Measurements from ENCODE around the gene MBNL2. TPM values are rescaled to one million over a fixed set of nuclear protein-coding genes. Genes with fewer than 3 reads are reported as not detected.

MBNL2 gene
- total RNA-seq, 1 donor from 2014 or later, result 28.1 TPM

DNA sequence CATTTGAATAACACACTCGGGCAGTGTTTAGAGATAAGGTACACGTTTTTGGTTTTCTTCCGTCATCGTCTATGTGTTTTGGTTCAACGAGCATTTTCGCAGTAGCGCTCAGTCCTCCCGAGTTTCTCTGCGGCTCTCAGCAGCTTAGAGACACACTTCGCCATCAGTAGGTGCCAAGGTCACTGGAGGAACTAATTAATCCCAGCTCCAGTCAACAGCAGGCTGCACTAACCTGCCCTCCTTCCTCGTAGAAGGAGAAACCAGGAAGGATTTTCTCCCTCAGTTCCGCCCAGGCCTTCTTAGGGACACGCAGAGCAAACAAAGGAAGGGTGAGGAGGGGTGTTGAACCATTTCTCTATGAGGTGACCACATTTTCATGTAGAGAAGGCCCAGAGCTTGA, 12.6 kb downstream of the MBNL2 start:
- peak; percentile 72 for ATAC-seq

DNA sequence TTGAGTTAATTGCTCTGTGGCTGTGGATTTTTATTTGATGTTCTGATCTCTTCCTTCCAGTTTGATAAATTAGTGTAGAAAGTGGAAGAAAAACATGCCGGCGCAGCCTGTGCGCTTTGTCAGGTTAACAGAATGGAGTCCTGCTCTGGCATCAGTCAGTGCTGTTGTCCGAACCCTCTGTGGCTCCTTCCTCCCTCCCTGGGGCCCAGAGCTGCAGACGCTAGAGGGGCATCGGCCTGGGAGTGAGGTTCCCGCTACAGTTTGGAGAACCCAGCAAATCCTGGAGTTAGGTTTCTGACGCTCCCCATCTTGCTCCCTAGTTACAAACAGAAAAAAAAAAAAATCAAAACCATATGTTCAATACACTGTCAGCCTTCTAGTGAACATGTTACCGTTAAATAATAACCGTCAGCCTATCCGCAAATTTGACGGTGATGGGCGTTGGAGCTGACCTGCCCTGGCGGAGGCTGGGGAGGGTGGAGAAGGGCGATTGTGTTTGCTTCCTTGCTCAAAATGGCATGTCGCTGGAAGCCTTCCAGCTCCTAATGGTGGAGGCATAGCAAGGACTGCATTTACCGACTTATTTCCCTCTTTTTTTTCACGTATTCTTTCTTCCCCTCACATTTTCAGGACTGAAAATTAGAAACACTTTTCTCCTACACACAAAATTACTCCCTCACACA, 13.6 kb downstream of the MBNL2 start:
- ATAC-seq, result peak; percentile 46

DNA sequence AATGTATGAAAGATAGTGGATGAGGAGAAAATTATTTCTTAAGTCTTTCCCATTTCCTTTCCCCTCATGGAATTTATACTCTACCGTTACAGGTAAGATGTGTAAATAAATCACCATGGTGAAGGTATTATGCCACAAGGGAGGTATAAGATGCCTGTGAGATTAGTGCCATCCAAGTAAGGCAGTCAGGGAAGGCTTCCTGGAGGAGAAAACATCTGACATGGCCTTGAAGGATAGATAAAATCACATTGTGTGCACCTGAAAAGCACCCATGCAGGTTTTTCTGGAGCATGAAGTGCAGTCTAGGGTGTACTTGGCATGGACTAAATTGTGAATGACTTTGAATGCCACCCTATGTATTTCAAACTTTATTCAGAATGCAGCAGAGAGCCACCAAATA, 15.3 kb downstream of the MBNL2 start:
- ATAC-seq, result no peak

DNA sequence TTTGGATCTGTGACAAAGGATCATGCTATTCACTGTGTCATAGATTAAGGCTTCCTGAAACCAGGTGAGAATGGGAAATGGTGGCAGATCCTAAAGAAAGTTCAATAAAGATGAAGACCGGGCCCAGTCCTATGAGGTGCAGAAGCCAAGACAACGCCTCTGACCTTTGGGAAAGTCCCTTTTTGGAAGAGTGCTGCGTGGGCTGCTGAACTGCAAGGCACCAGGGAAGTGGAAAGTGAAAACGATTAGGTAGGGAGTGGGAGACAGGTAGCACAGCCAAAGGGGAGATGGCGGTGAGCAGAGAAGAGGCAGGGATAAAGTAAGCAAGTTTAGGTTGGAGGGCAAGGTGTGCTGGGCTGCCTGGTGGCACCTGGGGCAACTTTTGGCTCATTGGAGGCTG, 16.3 kb downstream of the MBNL2 start:
- no peak for ATAC-seq

DNA sequence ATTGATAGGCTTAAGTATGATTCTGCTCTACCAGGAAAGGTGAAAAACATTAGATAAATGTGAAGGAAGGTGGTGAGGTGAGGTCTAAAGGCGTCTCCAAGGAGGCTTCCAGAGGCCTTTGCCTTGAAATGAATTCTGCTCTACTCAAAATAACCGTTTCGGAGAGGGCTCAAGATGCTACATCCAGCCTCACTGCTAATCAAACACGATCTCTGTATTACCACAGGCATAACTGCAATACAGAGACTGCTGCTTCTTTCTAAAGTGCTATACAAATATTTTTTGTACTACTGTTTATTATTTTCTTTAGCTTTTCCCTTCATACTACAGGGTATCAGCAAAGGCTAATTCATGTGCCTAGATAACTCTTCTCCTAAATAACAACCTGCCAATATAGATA, 16.8 kb downstream of the MBNL2 start:
- no peak for ATAC-seq

DNA sequence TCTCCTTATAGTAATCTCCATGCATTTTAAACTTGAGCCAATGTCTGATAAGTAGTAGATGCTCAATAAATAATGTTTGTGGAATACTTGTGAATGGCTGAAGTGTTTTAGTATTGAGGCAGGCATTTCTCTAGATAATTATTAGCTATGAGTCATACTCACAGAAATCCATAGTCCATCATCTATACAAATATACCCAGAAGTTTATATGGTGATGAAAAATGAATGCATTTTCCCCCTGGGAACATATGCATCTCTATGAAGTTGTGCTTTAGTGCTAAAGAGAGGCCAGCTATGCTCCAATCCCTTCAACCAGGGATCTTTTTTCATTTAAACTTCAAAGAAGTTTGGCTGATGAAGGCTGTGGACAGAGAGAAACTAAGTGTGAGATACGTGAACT, 17.2 kb downstream of the MBNL2 start:
- ATAC-seq, result no peak

DNA sequence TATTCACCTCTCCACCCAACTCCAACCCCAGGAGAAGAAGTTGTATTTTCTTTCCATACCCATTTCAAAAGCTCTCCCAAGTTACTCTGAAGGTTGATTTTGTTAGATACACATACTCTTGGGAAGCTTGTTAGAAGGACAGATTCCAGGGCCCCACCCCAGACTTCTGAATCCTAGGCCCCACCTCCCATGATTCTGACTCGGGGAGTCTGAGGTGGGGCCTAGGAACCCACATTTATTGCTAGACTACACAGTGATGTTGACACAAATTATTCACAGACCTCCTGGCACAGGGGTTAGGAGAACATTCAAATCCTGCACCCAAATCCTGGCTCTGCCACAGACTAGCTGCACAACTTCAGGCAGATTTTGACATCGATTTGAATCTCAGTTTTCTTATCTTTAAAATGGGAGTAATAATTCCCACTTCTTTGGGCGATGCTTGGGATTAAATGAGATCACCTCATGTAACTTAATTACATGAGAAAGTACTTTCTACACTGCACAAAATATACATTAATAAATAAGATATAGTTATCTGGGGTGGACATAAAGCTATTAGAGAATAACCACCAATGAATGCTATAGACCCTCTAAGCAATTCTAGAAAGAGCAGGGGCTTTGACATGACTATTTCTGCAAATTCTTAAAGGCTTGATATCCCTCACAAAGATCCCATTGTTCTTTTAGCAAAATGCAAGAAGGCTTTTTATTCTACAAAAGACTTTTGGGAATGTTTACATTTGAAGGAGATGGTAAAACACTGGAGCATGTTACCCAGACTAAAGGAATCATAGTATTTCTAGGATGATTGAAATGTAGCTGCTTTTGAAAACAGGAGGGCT, 18.0 kb downstream of the MBNL2 start:
- ATAC-seq, result peak; percentile 36

DNA sequence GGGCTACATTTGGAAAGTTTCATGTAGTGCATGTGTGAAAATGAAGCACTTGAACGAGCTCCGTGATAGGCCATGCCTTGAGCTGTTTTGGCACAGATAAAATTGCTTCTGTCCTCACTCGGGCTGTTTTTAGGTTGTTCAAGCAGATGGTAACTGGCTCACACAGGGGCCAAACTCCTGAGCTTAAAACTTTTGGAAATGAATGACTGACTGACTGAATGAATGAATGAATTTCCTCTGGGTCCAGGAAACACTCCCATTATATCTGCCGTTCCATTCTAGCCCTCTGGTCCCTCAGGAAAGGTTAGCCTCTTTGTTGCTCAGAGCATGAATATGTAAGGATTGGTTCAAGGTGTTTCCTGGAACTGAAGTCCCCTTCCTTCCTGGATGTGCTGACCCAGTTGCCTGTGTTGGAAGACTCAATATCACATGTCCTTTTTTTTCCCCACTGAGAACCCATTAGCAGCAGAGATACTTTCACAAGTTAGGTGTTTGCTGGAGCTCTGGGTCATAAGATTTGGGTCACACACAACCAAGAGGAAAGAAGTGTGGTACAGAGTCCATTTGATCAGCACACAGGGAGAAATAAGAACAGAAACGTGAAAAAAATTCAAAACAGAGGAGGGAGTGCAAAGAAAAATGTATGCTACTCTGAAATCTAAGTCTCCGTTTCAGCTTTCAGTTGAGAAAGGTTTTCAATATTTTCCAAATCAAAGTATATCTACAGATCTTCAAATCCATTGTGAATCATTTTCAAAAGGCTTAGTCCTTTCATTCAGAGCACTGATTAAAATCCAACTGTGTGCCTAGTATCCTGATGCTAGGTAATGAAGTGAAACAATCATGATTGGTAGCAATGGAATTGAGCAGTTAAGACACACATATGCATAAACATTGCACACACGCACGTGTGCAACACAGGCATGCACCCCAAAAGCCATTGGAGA, 18.9 kb downstream of the MBNL2 start:
- no peak for ATAC-seq

DNA sequence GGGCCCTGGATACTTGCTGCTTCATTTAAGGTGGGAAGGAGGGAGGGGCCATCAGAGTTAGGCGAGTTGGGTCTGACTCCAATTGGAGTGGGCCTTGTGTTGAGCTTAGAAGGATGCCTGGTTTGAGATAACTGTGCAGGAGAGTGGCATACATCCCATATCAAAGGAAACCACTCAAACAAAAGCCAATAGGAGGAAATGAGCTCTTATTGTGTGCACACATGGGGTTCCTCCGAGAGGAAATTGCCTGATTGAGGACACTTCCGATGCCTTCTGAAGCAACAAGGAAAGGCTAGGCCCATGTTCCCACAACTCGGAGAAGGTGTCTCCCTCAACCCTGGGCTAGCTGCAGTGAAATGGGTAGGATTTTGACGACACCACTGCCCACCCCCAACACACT, 19.6 kb downstream of the MBNL2 start:
- no peak for ATAC-seq

DNA sequence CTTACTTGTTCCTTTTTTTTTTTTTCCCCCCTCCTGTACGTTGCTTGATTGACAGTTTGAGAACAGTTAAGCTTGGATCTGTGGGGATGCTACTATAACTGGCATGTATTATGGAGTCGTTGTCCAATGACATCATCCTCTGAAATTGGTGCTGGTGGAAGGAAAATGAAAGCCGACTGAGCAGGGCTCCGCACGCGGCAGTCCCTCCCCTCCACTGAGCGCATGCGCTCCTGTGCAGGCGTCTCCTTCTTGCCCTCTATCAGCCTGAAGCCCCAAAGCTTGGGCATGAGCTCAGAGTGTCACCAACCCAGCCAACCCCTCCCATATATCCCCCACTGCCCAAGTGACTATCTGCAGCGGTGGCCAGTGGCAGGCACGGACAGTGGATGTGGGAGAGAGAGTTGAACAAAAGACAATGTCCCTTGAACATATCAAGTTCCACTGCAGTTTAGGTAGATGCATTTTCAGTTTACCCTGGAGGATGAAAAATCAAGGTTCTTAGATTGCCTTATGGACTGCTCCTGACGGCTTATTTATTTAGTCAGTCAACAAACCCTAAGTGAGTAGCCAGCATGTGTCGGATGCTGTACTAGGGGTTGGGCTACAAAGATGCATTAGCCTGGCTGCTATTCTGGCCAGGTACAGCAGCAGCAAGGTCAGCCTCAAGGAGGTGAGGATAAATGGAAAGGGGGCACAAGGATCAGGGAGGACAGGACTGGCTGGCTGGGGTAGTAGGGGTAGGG, 20.8 kb downstream of the MBNL2 start:
- no peak for ATAC-seq

DNA sequence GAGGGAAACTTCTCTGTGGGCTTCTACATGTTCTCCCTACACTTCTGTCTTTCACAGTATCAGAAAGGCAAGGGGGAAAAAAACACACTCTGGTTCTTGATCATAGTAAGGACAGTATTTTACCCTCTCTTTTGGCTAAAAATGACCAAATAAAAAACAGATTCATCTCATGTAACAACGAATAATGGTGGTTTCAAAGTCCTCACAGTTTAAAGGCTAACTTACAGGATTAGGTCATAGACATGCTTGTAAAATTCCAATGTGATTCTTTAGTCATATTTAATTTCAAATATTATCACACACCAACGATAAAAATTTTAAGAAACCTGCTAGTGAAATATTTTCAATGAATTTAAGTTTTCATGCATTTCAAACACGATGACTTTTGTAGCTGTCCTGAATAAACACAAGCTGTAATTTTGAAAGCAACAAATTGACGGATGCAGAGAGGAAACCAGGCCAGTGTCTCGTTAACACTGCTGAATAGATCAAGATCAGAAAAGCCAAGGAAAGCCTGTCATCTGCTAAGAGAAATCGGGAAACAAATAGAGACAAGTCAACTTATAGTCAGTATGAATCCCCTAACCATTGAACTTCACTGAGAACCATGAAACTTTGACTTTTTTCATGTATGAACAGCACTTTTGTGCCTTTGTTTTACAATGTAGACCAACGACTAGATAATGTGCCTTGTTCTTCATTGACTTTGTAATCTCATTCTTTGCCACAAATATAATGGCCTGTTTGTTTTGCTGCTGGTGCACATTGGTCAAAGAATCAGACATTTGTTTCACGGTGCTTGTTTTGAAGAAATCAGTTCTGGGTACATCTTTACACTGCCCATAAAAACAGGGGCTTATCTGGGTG, 22.0 kb downstream of the MBNL2 start:
- ATAC-seq, result no peak

DNA sequence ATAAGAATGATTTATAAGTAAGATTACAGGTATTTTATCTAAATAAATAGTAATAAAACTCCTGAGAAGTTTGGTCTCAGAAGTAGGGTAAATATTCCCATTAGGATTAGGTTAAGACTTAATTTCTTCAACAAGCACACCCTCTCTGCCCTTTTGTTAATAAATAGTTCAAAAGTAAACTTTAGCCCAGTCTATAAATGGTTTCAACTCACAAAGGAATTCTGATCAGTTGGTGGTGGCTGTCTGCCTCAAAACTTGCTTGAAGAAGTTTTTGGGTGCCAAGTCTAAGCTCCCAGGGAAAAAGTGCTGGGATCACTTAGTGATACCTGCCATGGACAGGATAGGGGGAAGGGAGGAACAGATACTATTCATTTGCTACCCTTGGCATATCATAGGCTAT, 22.9 kb downstream of the MBNL2 start:
- no peak for ATAC-seq

DNA sequence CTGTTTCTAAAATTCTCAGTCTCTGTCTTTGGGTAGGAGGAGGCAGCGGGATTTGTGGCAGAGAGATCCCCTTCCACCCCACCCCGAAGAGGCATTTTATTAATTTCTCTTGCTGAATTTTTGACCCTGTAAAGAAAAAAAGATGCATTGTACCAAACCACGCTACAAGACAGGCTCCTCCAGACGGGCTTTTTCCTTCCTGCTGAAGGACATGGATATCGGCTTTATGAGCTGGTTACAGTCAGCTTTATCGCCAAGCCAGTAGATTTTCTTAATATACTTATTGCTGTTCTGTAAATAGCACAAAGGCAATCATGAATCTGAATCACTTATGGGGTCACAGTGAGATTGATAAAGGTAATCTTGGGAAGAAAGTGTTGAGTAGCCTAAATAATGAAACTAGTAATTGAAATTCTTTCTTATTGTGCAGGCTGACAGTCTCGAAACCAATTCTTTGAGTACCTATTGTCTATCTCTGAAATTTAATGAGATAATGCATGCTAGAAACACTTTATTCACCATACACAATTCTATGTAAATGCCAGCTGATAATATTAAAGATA, 24.5 kb downstream of the MBNL2 start:
- ATAC-seq, result no peak

DNA sequence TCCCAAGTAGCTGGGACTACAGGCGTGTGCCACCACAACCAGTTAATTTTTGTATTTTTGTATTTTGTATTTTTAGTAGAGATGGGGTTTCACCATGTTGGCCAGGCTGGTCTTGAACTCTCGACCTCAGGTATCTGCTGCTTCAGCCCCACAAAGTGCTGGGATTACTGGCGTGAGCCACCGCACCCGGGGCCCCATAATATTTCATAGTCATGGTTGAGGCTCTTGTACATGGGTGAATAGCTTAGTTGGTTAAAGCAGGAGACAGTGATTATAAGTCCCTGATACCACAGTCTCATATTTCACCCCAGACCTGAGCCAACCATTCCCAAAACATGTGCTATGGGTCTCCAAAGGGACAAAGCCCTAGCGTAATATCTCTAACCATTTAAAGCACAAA, 26.1 kb downstream of the MBNL2 start:
- ATAC-seq, result no peak

DNA sequence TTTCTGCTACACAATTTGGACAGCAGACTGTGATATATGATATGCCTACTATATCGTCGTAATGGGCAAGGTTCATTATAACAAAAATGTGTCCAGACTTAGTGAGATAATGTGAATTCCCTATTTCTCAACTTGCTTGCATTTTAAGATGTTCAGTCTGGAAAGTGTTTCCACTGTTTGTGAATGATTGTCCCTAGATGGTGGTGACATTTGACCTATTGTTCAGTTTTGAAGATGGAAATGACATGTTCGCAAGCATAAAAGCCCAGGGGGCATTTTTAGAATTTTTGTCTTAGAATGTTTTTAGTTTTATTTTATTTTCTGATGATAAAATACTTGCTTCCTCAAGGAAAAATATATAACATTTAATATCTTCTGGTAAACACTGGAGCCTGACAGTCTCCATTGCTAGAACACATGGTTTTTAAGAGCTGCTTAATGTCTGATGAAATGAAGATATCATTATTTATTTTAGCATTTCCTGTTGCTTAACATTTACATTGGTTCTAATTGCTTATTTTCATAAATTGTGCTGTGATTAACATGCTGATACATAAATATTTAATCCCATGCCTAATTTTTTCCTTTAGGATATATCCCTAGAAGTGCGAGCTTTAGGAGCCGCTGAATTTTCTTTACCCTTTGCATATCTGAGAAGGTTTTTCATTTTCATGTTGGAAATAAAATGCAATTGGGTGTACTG, 27.1 kb downstream of the MBNL2 start:
- no peak for ATAC-seq

DNA sequence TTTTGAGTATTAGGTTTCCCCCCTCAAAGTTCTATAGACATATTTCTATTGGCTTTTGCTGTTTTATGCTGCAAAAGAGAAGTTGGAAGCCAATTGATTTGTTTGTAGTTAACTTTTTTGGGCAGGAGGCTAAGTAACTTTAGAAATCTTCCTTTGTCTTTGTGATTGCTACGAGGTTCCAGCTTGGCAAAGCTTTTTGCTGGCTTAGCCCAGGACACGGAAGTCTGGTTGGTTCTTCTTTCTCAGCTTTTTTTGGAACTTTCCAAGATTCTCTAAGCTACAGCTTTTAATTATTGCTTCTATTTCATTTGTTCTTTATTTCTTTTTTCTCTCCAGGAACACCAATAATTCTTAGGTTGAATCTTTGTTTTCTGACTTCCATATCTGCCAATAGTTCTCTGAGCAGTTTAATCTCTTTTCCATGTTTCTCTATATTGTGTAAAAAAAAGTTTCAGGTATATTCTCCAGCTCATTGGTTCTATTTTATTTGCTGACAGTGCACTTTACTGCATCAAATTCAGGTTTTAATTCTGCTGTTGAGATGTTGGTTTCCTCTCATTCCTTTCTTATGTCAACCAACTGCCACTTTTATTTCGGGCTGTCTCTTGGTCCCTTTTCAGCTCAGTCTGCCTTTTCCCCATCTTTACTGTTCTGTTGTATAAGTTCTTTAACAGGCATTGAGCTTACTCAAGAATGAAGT, 27.8 kb downstream of the MBNL2 start:
- no peak for ATAC-seq

DNA sequence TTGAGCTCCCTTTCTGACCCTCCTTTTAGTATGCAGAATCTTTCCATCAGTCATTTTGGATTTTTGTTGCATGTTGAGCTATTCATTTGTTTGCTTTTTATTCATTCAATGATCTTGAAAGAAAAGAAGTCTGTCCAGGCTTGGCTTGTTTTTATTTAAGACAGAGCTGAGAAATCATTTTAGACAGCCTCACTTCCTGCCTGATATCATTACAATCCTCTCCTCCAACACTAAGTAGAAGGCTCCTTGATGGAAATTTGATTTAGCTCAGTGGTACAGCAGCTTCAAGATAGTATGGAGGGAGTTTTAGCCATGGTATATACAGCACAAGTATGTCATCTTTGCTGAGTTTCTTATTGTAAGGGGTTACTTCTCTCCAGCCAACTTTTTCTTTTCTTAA, 28.4 kb downstream of the MBNL2 start:
- ATAC-seq, result no peak

DNA sequence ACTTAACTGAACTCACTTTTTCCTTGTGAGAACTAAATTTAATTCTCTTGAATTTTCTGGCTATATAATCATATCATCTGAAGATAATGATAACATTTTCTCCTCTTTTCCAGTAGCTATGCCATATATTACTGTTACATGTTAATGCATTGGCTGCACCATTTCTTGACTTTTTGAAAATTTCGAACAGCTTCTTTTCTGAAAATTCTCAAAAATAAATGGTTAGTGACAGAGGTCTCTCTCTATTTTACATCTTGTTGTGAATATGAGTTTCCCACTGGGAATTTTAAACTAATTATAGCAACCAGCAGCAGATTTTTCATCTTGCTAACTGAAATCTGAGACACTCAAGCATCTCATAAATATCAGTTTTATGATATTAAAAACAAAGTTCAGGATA, 30.6 kb downstream of the MBNL2 start:
- no peak for ATAC-seq

DNA sequence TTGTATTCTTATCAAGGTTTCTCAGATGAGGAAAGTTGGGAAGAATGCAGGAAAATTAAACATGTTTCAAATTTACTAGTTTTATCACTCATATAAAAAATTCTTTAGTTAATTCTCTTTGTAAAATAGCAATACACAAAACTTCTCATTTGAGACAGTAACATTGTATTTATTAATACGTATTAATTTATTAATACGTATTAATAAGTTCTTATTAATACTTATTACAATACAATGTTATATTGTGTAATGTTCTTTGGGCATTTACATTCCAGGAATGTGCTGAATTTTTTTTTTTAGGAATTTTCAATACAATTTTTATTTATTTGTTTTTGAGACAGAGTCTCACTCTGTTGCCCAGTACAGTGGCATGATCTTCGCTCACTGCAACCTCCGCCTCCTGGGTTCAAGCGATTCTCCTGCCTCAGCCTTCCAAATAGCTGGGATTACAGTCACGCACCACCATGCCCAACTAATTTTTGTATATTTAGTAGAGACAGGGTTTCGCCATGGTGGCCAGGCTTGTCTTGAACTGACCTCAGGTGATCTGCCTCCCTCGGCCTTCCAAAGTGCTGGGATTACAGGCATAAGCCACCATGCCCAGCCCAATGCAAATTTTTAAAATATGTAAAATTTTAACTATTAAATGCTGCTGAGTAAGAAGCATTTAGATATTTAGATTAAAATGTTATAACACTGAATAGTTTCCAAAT, 31.6 kb downstream of the MBNL2 start:
- ATAC-seq, result no peak

Measured in esophagus mucosa (tissue), 1 donor.